ENCODE measurements around the gene KEAP1. TPM values are rescaled to one million over a fixed set of nuclear protein-coding genes. Genes with fewer than 3 reads are reported as not detected.
A peak's percentile ranks its signal among the peaks of the same experiment; 100 is the strongest.
"Not testable (repeated sequence)": the region's sequence is repeated elsewhere in the genome, so short reads cannot be mapped to it uniquely, and the experiment has no call there.

The KEAP1 gene
- total RNA-seq: 10 to 100 TPM; 53.2 to 87.3 TPM

DNA sequence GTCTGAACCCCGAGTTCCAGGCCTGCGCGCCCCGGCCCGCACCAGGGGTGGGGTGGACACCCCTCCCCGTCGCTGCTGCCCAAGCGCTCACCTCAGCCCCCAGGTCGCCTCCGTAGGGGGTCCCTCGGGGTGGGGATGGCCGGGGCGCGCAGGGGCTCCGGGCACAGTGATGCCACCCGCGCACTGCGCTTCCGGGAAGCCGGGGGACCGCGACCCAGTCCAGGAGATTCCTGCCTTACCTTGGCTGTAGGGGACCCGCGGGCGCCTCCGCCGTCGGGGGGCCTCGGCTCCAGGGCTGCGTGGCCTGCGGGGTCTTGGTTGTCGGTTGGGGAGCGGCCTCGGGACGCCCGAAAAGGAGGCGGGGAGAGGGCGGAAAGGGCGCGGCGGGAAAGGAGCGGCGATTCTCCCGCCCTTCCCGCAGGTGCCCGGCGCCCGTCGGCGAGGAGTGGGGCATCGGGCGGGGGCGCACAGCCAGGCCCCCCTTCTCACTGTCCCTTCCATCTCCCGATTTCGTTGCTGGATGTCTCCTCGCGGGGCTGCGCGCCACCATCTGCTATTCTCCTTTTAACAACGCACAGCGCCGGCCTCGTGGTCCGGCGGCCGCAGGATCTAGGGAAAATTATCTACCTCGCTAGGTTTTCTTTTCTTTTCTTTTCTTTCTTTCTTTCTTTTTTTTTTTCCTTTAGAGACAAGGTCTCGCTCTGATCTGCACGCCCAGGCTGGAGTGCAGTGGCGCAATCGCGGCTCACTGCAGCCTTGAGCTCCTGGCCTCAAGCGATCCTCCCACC lies at the start of gene KEAP1:
Gene KEAP1 (minus strand): TSS at position 355 of the 788 bp plus-strand sequence. CDS start 3,323 bp downstream, outside the sequence.
- peak; percentile 68 for DNase-seq
- Histone ChIP-seq H3K27me3 (no peaks in the 10 kb centered on the region), H3K27ac (peak within 1 kb of the TSS; percentile 97), H3K4me3 (peak within 1 kb of the TSS; percentile 87), H3K36me3 (peaks cover 4% of the 10 kb centered on the region), H3K9me3 (no peaks in the 10 kb centered on the region), H3K9ac (ENCODE audit: low read depth in 2 of 2, low read length in 2 of 2) (peak within 1 kb of the TSS; percentile 97 to 98), H3K4me1 (peaks cover 15% of the 10 kb centered on the region)
- intact Hi-C loops (cut with DNase I): no loop called here
- TF ChIP-seq, protein P1, sequence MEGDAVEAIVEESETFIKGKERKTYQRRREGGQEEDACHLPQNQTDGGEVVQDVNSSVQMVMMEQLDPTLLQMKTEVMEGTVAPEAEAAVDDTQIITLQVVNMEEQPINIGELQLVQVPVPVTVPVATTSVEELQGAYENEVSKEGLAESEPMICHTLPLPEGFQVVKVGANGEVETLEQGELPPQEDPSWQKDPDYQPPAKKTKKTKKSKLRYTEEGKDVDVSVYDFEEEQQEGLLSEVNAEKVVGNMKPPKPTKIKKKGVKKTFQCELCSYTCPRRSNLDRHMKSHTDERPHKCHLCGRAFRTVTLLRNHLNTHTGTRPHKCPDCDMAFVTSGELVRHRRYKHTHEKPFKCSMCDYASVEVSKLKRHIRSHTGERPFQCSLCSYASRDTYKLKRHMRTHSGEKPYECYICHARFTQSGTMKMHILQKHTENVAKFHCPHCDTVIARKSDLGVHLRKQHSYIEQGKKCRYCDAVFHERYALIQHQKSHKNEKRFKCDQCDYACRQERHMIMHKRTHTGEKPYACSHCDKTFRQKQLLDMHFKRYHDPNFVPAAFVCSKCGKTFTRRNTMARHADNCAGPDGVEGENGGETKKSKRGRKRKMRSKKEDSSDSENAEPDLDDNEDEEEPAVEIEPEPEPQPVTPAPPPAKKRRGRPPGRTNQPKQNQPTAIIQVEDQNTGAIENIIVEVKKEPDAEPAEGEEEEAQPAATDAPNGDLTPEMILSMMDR (IDR thresholded peaks at IDR 0.05): no peak

DNA sequence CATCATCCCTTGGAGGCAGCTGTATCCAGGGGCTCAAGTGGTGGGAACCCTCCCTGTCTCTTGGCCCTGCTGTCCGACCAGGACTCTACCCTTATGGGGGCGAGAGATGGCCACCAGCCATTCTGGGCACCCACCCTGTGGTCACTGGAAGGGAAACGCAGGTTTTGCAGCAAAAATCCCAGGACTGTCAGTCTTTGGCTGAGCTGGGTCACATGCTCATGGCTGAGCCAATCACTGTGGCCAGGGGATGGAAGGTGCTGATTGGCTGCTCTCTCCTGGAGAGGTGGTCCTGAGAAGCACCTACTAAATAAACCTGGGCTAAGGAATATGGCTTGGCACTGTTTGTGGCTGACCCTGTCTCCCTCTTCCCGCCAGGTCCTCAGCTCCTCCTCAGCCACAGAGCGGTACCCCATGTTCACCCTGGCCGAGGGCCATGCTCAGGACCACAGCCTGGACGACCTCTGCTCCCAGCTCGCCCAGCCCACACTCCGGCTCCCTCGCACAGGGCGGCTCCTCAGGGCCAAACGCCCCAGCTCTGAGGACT lies 49.4 kb upstream of the KEAP1 start:
- Histone ChIP-seq H3K9me3 (no peaks in the 10 kb centered on the region), H3K27ac (peak overlapping the region; percentile 17), H3K4me1 (peaks cover 5% of the 10 kb centered on the region), H3K9ac (ENCODE audit: low read depth in 2 of 2, low read length in 2 of 2) (no peak overlapping the region), H3K4me3 (no peak overlapping the region), H3K27me3 (no peaks in the 10 kb centered on the region), H3K36me3 (peaks cover 7% of the 10 kb centered on the region)
- TF ChIP-seq, protein P1 (IDR thresholded peaks at IDR 0.05): no peak
- DNase-seq: peak; percentile 30
- intact Hi-C loops (cut with DNase I): no loop called here

DNA sequence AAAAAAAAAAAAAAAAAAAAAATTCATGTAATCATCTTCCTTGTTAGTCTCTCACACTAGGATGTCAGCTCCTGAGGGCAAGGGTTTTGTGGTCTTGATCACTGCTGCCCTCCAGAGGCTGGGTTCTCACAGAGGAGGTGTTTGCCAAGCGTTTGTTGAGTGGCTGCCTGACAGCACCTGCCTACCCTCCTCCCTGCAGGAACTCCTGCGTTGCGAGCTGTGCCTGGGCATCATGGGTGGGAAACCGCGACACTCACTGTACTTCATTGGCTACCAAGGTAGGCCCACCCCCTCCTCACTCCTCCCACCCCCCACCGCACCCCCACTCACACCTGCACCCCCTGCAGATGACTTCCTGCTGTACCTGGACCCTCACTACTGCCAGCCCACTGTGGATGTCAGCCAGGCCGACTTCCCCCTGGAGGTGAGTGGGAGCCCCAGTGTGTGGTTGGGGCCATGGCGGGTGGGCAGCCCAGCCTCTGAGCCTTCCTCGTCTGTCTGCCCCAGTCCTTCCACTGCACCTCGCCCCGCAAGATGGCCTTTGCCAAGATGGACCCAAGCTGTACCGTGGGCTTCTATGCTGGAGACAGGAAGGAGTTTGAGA lies 48.6 kb upstream of the KEAP1 start:
- H3K27me3 ChIP-seq: no peaks in the 10 kb centered on the region
- no peak overlapping the region for H3K9ac ChIP-seq (ENCODE audit: low read depth in 2 of 2, low read length in 2 of 2)
- TF ChIP-seq, protein P1 (IDR thresholded peaks at IDR 0.05): no peak
- H3K36me3 ChIP-seq: peaks cover 9% of the 10 kb centered on the region
- H3K9me3 ChIP-seq: no peaks in the 10 kb centered on the region
- intact Hi-C loops (cut with DNase I): no loop called here
- H3K4me1 ChIP-seq: peaks cover 5% of the 10 kb centered on the region
- no peak overlapping the region for H3K27ac ChIP-seq
- H3K4me3 ChIP-seq: no peak overlapping the region
- DNase-seq: peak; percentile 46

DNA sequence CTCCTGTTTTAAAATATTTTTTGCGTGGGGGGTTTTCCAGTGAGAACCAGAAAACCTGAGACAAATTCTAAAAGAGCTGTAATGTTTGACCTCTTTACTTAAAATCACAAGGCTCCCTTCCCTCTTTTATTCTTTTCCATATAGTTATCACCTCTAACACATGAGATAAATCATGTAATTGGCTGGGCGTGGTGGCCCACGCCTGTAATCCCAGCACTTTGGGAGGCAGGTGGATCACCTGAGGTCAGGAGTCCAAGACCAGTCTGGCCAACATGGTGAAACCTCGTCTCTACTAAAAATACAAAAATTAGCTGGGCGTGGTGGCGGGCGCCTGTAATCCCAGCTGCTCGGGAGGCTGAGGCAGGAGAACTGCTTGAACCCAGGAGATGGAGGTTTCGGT lies 47.9 kb upstream of the KEAP1 start:
- peak; percentile 65 for DNase-seq
- peaks cover 14% of the 10 kb centered on the region for H3K36me3 ChIP-seq
- H3K4me1 ChIP-seq; H3K9me3 ChIP-seq; H3K9ac ChIP-seq (ENCODE audit: low read depth in 2 of 2, low read length in 2 of 2); H3K27ac ChIP-seq; intact Hi-C loops (cut with DNase I); H3K4me3 ChIP-seq; H3K27me3 ChIP-seq: not testable (repeated sequence)

DNA sequence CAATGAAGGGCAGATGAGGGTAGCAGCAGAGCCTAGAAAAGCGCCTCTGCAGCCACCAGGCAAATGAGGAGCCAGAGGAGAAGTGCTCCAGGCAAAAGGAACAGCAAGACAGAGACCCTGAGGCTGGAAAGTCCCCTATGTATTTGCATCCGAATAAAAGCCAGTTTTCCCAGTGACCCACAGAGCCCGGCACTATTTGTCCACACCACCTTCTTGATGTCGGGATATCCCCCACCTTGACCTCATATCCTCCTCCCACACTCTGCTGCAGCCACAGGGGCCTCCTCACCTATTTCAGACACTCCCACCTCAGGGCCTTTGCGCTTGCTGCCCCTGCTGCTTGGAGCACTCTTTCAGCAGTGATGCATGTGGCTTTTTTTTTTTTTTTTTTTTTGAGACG lies 47.2 kb upstream of the KEAP1 start:
- no peak for DNase-seq
- Histone ChIP-seq H3K9me3 (no peaks in the 10 kb centered on the region), H3K9ac (ENCODE audit: low read depth in 2 of 2, low read length in 2 of 2) (peak overlapping the region in 1 of 2 donors; percentile 12), H3K27ac (no peak overlapping the region), H3K4me3 (no peak overlapping the region), H3K4me1 (peaks cover 5% of the 10 kb centered on the region), H3K27me3 (no peaks in the 10 kb centered on the region), H3K36me3 (peaks cover 14% of the 10 kb centered on the region)
- intact Hi-C loops (cut with DNase I): no loop called here
- TF ChIP-seq, protein P1 (IDR thresholded peaks at IDR 0.05): no peak
